Mucosa of descending colon (tissue), 3 donors: Measurements from ENCODE around the gene NUP188. TPM values are rescaled to one million over a fixed set of nuclear protein-coding genes. Genes with fewer than 3 reads are reported as not detected.
A peak's percentile ranks its signal among the peaks of the same experiment; 100 is the strongest.

Source experiments
- ATAC-seq: fragments of 200-7000 bp; cut with Tn5 transposase; one replicate; pipeline ENCODE4 v1.9.1; 2020; ENCODE audit warnings: mild to moderate bottlenecking, moderate library complexity
- DNase-seq, 3 donors: peaks; one replicate each; pipeline ENCODE4 v3.0.0-alpha.2; 2020
- H3K36me3 ChIP-seq: fragments of 200-600 bp; one replicate; pipeline ENCODE4 v1.8.0; 2021; ENCODE audit warnings: low read depth, mild to moderate bottlenecking
- H3K4me1 ChIP-seq: fragments of 200-600 bp; one replicate; pipeline ENCODE4 v1.8.0; 2021; ENCODE audit warnings: low read depth, mild to moderate bottlenecking
- H3K4me3 ChIP-seq: fragments of 200-600 bp; one replicate; pipeline ENCODE4 v1.8.0; 2021; ENCODE audit warnings: mild to moderate bottlenecking
- H3K9me3 ChIP-seq: fragments of 200-600 bp; one replicate; pipeline ENCODE4 v1.8.0; 2021; ENCODE audit warnings: mild to moderate bottlenecking
- intact Hi-C, 2 donors: fragments of 100-400 bp; cut with DNase I in 1 of 2; cut with micrococcal nuclease in 1 of 2; formaldehyde crosslinking; loops; one replicate each; pipeline versions ENCODE4 v1.11.0 to v1.11.1; 2022; cut with DNase I, micrococcal nuclease
- total RNA-seq, 3 donors: library from RNA; stranded (reverse); fragmentation: NEBNext Ultra II Directional in 2 of 3; extraction: Animal tissue kit (Norgen Biotek cat#: 25700) in 2 of 3; gene quantifications; one replicate each; pipeline versions ENCODE4 v1.2.1 to v1.2.4, GENCODE V29; 2021 to 2023
- TF ChIP-seq, protein P1 (sequence below): fragments of 200-600 bp; IDR thresholded peaks from one replicate; pipeline ENCODE4 v1.8.0; 2022; ENCODE audit warnings: antibody characterized with exemption, mild to moderate bottlenecking
- donor health status: DM: no; HTN: no; CAD: no; lungs with moderate emphysema.
- donor health status: DM: no; HTN: no; CAD: no.
- donor health status: DM: no; HTN: yes; CAD: no.

Gene NUP188
- total RNA-seq, 3 donors from 2014 or later: 24.4 to 36.7 (median 30.4) TPM

DNA sequence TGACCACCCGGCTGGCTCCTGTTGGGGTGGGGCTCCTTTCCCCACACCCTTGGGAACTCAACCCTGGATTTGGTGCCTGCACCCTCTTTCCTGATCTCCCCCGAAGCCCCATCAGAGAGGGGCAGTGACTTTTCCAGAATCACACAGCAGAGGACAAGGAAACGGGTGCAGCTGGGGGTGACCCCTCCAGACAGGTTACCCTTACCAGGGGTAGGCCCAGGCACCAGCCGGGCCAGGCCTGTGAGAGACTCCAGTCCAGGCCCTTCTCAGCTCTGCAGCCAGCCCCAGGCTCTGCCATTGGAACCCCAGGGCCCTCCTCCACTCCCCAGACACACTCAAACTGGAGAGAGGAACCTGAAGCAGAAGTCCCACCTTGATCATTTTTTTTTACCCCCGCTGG is 45.7 kb upstream of the NUP188 start:
- TF ChIP-seq, protein P1, sequence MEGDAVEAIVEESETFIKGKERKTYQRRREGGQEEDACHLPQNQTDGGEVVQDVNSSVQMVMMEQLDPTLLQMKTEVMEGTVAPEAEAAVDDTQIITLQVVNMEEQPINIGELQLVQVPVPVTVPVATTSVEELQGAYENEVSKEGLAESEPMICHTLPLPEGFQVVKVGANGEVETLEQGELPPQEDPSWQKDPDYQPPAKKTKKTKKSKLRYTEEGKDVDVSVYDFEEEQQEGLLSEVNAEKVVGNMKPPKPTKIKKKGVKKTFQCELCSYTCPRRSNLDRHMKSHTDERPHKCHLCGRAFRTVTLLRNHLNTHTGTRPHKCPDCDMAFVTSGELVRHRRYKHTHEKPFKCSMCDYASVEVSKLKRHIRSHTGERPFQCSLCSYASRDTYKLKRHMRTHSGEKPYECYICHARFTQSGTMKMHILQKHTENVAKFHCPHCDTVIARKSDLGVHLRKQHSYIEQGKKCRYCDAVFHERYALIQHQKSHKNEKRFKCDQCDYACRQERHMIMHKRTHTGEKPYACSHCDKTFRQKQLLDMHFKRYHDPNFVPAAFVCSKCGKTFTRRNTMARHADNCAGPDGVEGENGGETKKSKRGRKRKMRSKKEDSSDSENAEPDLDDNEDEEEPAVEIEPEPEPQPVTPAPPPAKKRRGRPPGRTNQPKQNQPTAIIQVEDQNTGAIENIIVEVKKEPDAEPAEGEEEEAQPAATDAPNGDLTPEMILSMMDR: no peak
- ATAC-seq: peak; percentile 3
- Histone ChIP-seq H3K9me3 (no peaks in the 10 kb centered on the region), H3K4me1 (peaks cover 14% of the 10 kb centered on the region), H3K4me3 (no peak overlapping the region), H3K36me3 (no peaks in the 10 kb centered on the region)
- DNase-seq: no peak
- intact Hi-C loops: no loop called here

DNA sequence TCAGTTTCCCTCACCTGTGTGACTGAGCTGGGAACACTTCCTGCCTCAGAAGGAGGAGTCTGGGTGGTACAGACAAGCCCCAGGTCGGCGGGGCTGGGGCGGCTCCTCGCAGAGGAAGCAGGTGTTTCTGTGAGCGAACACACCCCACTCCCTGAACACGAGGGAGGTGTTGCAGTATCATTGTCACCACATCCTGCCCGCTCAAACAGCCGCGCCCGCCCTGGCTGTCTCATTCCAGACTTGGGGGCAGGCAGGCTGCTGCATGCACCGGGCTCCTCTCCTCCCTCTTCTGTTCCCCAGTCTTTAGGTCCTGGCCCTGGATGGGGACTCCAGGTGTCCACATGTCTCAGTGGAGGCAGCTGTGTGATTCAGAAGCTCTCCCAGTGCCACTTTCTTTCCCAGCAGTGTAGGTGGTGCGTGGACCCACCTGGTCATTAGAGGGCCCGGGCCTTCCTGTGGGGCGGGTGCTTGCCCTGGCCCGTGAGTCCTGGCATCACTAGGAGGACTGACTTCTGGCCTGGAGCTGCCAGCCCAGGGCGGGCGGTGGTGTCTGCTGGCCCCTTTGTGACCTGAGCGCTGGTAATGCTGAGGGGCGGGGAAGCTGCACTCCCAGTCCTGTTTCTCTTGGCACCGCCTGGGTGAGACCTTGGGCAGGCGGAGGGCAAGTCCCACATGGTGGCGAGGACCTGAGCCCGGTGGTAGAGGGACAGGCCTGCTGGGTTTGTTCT is 45.0 kb upstream of the NUP188 start:
- Histone ChIP-seq H3K4me1 (peaks cover 14% of the 10 kb centered on the region), H3K4me3 (no peak overlapping the region), H3K36me3 (peaks cover under 1% of the 10 kb centered on the region), H3K9me3 (no peaks in the 10 kb centered on the region)
- ATAC-seq: peak; percentile 94
- TF ChIP-seq, protein P1: no peak
- DNase-seq: peak; percentile 80 to 93 (median 86)
- intact Hi-C loops: no loop called here

DNA sequence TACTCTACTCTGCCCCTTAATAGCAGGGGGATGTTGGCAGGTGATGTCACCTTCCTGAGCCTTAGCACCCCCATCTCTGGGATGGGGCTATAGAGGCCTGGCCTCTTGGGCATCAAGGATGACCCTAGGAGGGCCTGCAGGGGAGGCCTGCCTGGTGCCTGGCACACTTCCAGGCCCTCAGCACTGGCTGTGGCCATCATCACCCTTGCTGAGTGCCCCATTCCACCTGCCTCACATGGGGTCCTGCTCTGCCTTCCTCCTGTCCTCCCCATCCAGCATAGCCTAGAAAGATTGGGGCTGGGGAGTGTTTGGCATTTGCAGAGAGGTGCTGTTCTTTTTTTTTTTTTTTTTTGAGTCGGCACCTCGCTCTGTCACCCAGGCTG is 44.4 kb upstream of the NUP188 start:
- DNase-seq: no peak
- intact Hi-C loops: no loop called here
- peaks cover 6% of the 10 kb centered on the region for H3K36me3 ChIP-seq
- ATAC-seq: no peak
- H3K4me1 ChIP-seq: peaks cover 14% of the 10 kb centered on the region
- no peak overlapping the region for H3K4me3 ChIP-seq
- TF ChIP-seq, protein P1: no peak
- H3K9me3 ChIP-seq: no peaks in the 10 kb centered on the region

DNA sequence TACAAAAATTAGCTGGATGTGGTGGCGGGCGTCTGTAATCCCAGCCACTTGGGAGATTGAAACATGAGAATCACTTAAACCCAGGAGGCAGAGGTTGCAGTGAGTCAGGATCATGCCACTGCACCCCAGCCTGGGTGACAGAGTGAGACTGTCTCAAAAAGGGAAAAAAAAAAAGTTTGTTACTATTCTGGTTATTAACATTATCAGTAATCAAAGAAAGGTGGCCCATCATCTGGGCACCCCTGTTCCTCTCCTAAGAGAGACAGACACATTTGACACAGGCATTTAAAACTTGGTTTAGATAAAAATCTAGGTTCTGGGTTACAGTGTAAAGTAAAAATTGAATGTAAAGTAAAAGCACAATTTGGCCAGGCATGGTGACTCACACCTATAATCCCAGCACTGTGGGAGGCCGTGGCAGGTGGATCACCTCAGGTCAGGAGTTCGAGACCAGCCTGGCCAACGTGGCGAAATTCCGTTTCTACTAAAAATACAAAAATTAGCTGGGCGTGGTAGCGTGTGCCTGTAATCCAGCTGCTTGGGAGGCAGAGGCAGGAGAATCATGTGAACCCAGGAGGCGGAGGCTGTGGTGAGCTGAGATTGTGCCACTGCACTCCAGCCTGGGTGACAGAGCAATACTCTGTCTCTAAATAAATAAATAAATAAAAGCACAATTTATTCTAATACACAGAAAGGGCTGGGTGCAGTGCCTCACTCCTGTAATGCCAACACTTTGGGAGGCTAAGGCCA is 43.5 kb upstream of the NUP188 start:
- Histone ChIP-seq H3K36me3 (peaks cover 7% of the 10 kb centered on the region), H3K4me3 (no peak overlapping the region), H3K4me1 (peaks cover 14% of the 10 kb centered on the region), H3K9me3 (no peaks in the 10 kb centered on the region)
- intact Hi-C loops: no loop called here
- TF ChIP-seq, protein P1: no peak
- DNase-seq: no peak
- no peak for ATAC-seq

DNA sequence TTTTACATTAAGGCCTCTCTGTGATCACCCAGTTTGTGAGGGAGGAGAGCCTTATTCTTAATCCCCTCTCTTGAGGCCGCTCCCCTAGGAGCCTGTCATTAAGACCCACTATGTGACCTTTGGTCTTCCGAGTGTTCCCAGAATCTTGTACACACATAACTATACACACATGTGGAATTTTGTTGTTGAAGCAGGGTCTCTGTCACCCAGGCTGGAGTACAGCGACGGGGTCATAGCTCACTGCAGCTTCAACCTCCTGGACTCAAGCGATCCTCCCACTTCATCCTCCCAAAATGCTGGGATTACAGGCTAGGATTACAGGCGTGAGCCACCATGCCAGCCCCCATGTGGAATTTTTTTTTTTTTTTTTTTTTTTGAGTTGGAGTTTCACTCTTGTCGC is 41.5 kb upstream of the NUP188 start:
- TF ChIP-seq, protein P1: no peak
- intact Hi-C loops: no loop called here
- peaks cover 7% of the 10 kb centered on the region for H3K36me3 ChIP-seq
- DNase-seq (no peak), ATAC-seq (no peak)
- no peaks in the 10 kb centered on the region for H3K9me3 ChIP-seq
- H3K4me1 ChIP-seq: peaks cover 14% of the 10 kb centered on the region
- H3K4me3 ChIP-seq: no peak overlapping the region
